DND-41 (cell line): ENCODE results near the gene SUN3.
"Not testable (repeated sequence)": the region's sequence is repeated elsewhere in the genome, so short reads cannot be mapped to it uniquely, and the experiment has no call there.

Experiments used
- ATAC-seq: fragments of 200-7000 bp; cut with Tn5 transposase; 3 replicates; pipeline ENCODE4 v1.9.1; 2021; ENCODE audit warnings: low read depth; ENCODE audit not compliant: insufficient read depth
- DNase-seq: peaks from one replicate; pipeline ENCODE4 v3.0.0-alpha.2; 2020
- H2AFZ ChIP-seq: 2 replicates; pipeline ENCODE4 v1.6.0; 2012; ENCODE audit warnings: low read depth, low read length
- H3K27ac ChIP-seq: 2 replicates; pipeline ENCODE4 v1.5.1; 2012; ENCODE audit warnings: low read length, inconsistent platforms
- H3K27me3 ChIP-seq: fragments of 200-600 bp; sonication (generic); 2 replicates; pipeline ENCODE4 v1.6.0; 2012; ENCODE audit warnings: low read length, mild to moderate bottlenecking, inconsistent platforms; ENCODE audit not compliant: insufficient read depth, poor library complexity
- H3K36me3 ChIP-seq: 2 replicates; pipeline ENCODE4 v1.5.1; 2012; ENCODE audit warnings: low read length, inconsistent platforms; ENCODE audit not compliant: insufficient read depth
- H3K4me1 ChIP-seq: 2 replicates; pipeline ENCODE4 v1.5.1; 2012; ENCODE audit warnings: mild to moderate bottlenecking, low read length; ENCODE audit not compliant: insufficient read depth
- H3K4me2 ChIP-seq: 2 replicates; pipeline ENCODE4 v1.6.0; 2012; ENCODE audit warnings: mild to moderate bottlenecking, moderate library complexity, low read length, inconsistent platforms; ENCODE audit not compliant: insufficient read depth
- H3K4me3 ChIP-seq, 2 experiments: fragments of 200-600 bp in 1 of 2; shearing (Covaris generic) in 1 of 2; 2 replicates each; pipeline ENCODE4 v1.5.1; 2012 to 2016; ENCODE audit warnings: inconsistent platforms in 2 of 2, low read length in 2 of 2, mild to moderate bottlenecking in 2 of 2, low read depth in 1 of 2, moderate library complexity in 1 of 2
- H3K79me2 ChIP-seq: 2 replicates; pipeline ENCODE4 v1.6.0; 2012; ENCODE audit warnings: low read length, inconsistent platforms; ENCODE audit not compliant: insufficient read depth
- H3K9ac ChIP-seq: 2 replicates; pipeline ENCODE4 v1.6.0; 2012; ENCODE audit warnings: low read depth, mild to moderate bottlenecking, inconsistent platforms, low read length, moderate library complexity
- H3K9me3 ChIP-seq: 2 replicates; pipeline ENCODE4 v1.5.1; 2012; ENCODE audit warnings: low read length, moderate library complexity, mild to moderate bottlenecking, inconsistent platforms; ENCODE audit not compliant: insufficient read depth, severe bottlenecking
- H4K20me1 ChIP-seq: 2 replicates; pipeline ENCODE4 v1.6.0; 2012; ENCODE audit warnings: low read length; ENCODE audit not compliant: insufficient read depth
- CTCF ChIP-seq: IDR thresholded peaks from 2 replicates; pipeline ENCODE4 v1.5.1; 2012; ENCODE audit warnings: borderline replicate concordance, low read length, moderate library complexity, mild to moderate bottlenecking; ENCODE audit not compliant: poor library complexity, severe bottlenecking; ENCODE audit errors: extremely low read depth
- EZH2 ChIP-seq: IDR thresholded peaks from 3 replicates; pipeline ENCODE4 v1.6.1; 2012; ENCODE audit warnings: borderline replicate concordance, low read depth, mild to moderate bottlenecking, moderate library complexity, low read length, inconsistent platforms; ENCODE audit not compliant: severe bottlenecking

The SUN3 gene

GRCh38 chr7:47945261-47946015 lies 83.5 kb downstream of the SUN3 start:
- no peak overlapping the region for H2AFZ ChIP-seq
- TF ChIP-seq CTCF (peak; percentile 84), EZH2 (no peak)

GRCh38 chr7:47944536-47945260 lies 84.2 kb downstream of the SUN3 start:
- Histone ChIP-seq H3K9ac (no peak overlapping the region), H3K4me2 (no peak overlapping the region), H3K4me3 (no peak overlapping the region), H3K36me3 (no peaks in the 10 kb centered on the region), H3K27ac (no peak overlapping the region), H3K4me1 (no peaks in the 10 kb centered on the region), H3K9me3 (no peaks in the 10 kb centered on the region), H2AFZ (no peak overlapping the region), H3K79me2 (no peaks in the 10 kb centered on the region), H4K20me1 (no peaks in the 10 kb centered on the region), H3K27me3 (no peaks in the 10 kb centered on the region)
- ATAC-seq (0 out of 3 replicates have a peak, but pooled peaks have one; percentile 17), DNase-seq (no peak)
- no peak for TF ChIP-seq EZH2
- no peak for TF ChIP-seq CTCF

More at GRCh38 chr7:47945261-47946015, 83.5 kb downstream of the SUN3 start:
- H4K20me1 ChIP-seq, result no peaks in the 10 kb centered on the region
- DNase-seq (peak; percentile 65), ATAC-seq (peak; percentile 77)
- no peaks in the 10 kb centered on the region for H3K9me3 ChIP-seq
- H3K79me2 ChIP-seq, result no peaks in the 10 kb centered on the region
- no peak overlapping the region for H3K27ac ChIP-seq
- no peaks in the 10 kb centered on the region for H3K27me3 ChIP-seq
- H3K4me3 ChIP-seq, result no peak overlapping the region
- no peaks in the 10 kb centered on the region for H3K4me1 ChIP-seq
- no peaks in the 10 kb centered on the region for H3K36me3 ChIP-seq
- no peak overlapping the region for H3K4me2 ChIP-seq
- H3K9ac ChIP-seq, result no peak overlapping the region

- no peak for TF ChIP-seq EZH2
- no peak for TF ChIP-seq CTCF
- no peaks in the 10 kb centered on the region for H3K79me2 ChIP-seq
- H3K4me2 ChIP-seq, result no peak overlapping the region
- H3K36me3 ChIP-seq, result no peaks in the 10 kb centered on the region
- no peaks in the 10 kb centered on the region for H4K20me1 ChIP-seq
- H3K4me1 ChIP-seq, result no peaks in the 10 kb centered on the region
- no peaks in the 10 kb centered on the region for H3K27me3 ChIP-seq
- no peaks in the 10 kb centered on the region for H3K9me3 ChIP-seq
- H3K9ac ChIP-seq, result no peak overlapping the region
- DNase-seq, result no peak
- H3K4me3 ChIP-seq, result no peak overlapping the region
- no peak for ATAC-seq
- H2AFZ ChIP-seq, result no peak overlapping the region
- no peak overlapping the region for H3K27ac ChIP-seq
These were observed 85.0 kb downstream of the SUN3 start for GRCh38 chr7:47943676-47944474.

- not testable (repeated sequence) for H3K36me3 ChIP-seq, H3K4me3 ChIP-seq, H3K9me3 ChIP-seq, H3K9ac ChIP-seq, H3K27me3 ChIP-seq, H3K79me2 ChIP-seq, DNase-seq, ATAC-seq, H2AFZ ChIP-seq, H4K20me1 ChIP-seq, H3K27ac ChIP-seq, H3K4me2 ChIP-seq, H3K4me1 ChIP-seq
These were observed 86.3 kb downstream of the SUN3 start for GRCh38 chr7:47942651-47943050.
